Ishikawa (cell line): ENCODE results near the gene CALU.

Experiments used
- CEBPB ChIP-seq: IDR thresholded peaks from 2 replicates; pipeline ENCODE4 v1.6.1; 2012
- CREB1 ChIP-seq: IDR thresholded peaks from 2 replicates; pipeline ENCODE4 v1.6.1; 2012; ENCODE audit warnings: low read depth
- EGR1 ChIP-seq: IDR thresholded peaks from 2 replicates; pipeline ENCODE4 v1.6.1; 2012
- EP300 ChIP-seq: IDR thresholded peaks from 2 replicates; pipeline ENCODE4 v1.6.1; 2012; ENCODE audit warnings: borderline replicate concordance
- FOXM1 ChIP-seq: IDR thresholded peaks from 2 replicates; pipeline ENCODE4 v1.6.1; 2012; ENCODE audit warnings: low read depth, borderline replicate concordance
- MAX ChIP-seq: IDR thresholded peaks from 2 replicates; pipeline ENCODE4 v1.6.1; 2012
- NFIC ChIP-seq: IDR thresholded peaks from 2 replicates; pipeline ENCODE4 v1.6.1; 2012
- RAD21 ChIP-seq: IDR thresholded peaks from 2 replicates; pipeline ENCODE4 v1.6.1; 2012; ENCODE audit warnings: low read depth
- TAF1 ChIP-seq: IDR thresholded peaks from 2 replicates; pipeline ENCODE4 v1.6.1; 2012; ENCODE audit warnings: low read depth, mild to moderate bottlenecking
- TCF12 ChIP-seq: IDR thresholded peaks from 2 replicates; pipeline ENCODE4 v1.6.1; 2012; ENCODE audit warnings: low read depth
- TEAD4 ChIP-seq: IDR thresholded peaks from 2 replicates; pipeline ENCODE4 v1.6.1; 2012
- USF1 ChIP-seq: IDR thresholded peaks from 2 replicates; pipeline ENCODE4 v1.6.1; 2012
- YY1 ChIP-seq: IDR thresholded peaks from 2 replicates; pipeline ENCODE4 v1.6.1; 2012; ENCODE audit warnings: low read depth
- ZBTB7A ChIP-seq: IDR thresholded peaks from 2 replicates; pipeline ENCODE4 v1.6.1; 2012; ENCODE audit warnings: low read depth
- TF ChIP-seq, protein P1 (sequence below): IDR thresholded peaks from 2 replicates; pipeline ENCODE4 v1.6.1; 2012; ENCODE audit warnings: low read depth, mild to moderate bottlenecking

CALU gene

GRCh38 chr7:128708824-128709223 lies 30.3 kb upstream of the CALU start:
- TF ChIP-seq CEBPB (no peak), EP300 (no peak), NFIC (no peak), FOXM1 (no peak), TAF1 (no peak), MAX (no peak), RAD21 (no peak)
- TF ChIP-seq, protein P1, sequence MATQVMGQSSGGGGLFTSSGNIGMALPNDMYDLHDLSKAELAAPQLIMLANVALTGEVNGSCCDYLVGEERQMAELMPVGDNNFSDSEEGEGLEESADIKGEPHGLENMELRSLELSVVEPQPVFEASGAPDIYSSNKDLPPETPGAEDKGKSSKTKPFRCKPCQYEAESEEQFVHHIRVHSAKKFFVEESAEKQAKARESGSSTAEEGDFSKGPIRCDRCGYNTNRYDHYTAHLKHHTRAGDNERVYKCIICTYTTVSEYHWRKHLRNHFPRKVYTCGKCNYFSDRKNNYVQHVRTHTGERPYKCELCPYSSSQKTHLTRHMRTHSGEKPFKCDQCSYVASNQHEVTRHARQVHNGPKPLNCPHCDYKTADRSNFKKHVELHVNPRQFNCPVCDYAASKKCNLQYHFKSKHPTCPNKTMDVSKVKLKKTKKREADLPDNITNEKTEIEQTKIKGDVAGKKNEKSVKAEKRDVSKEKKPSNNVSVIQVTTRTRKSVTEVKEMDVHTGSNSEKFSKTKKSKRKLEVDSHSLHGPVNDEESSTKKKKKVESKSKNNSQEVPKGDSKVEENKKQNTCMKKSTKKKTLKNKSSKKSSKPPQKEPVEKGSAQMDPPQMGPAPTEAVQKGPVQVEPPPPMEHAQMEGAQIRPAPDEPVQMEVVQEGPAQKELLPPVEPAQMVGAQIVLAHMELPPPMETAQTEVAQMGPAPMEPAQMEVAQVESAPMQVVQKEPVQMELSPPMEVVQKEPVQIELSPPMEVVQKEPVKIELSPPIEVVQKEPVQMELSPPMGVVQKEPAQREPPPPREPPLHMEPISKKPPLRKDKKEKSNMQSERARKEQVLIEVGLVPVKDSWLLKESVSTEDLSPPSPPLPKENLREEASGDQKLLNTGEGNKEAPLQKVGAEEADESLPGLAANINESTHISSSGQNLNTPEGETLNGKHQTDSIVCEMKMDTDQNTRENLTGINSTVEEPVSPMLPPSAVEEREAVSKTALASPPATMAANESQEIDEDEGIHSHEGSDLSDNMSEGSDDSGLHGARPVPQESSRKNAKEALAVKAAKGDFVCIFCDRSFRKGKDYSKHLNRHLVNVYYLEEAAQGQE: no peak

GRCh38 chr7:128710481-128710880 lies 28.7 kb upstream of the CALU start:
- TF ChIP-seq TCF12: no peak
- TF ChIP-seq MAX: no peak
- TF ChIP-seq FOXM1: no peak
- no peak for TF ChIP-seq CEBPB
- TF ChIP-seq TEAD4: no peak
- no peak for TF ChIP-seq ZBTB7A
- TF ChIP-seq, protein P1: no peak
- TF ChIP-seq EGR1: no peak

GRCh38 chr7:128713794-128714193 lies 25.4 kb upstream of the CALU start:
- TF ChIP-seq TAF1: no peak
- TF ChIP-seq NFIC: no peak
- TF ChIP-seq EGR1: no peak
- no peak for TF ChIP-seq YY1
- TF ChIP-seq CEBPB: no peak
- no peak for TF ChIP-seq RAD21
- no peak for TF ChIP-seq USF1
- no peak for TF ChIP-seq TEAD4
- TF ChIP-seq, protein P1: no peak
- no peak for TF ChIP-seq ZBTB7A
- TF ChIP-seq FOXM1: no peak
- no peak for TF ChIP-seq EP300

- TF ChIP-seq NFIC (no peak), EP300 (no peak)
Observed at GRCh38 chr7:128714701-128715495, 24.3 kb upstream of the CALU start.

DNA sequence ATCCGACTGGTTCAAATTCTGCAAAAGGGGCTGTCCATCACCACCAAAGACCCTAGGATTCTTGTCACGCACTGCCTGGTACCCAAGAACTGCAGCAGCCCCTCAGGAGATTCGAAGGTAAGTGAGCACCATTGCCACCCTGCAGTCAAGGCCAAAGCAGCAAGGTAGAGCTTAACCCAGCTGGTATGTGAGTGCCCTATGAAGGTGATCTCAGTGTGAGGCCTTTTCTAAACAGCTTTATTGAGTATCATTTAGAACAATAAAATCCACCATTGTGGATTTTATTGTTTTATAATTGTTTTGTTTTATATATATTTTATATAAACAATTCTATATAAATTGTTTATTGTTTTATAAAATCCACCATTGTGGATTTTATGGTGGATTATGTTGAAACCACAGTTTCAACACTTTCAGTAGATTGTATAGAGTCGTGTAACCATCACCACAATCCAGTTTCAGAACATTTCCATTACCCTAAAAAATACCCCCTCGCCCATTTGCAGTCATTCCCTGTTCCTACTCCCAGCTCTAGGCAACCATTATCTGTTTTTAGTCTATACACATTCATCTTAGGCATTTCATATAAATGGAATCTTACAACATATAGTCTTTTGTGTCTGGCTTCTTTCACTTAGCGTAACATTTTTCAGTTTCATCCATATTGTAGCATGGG lies 20.1 kb upstream of the CALU start:
- no peak for TF ChIP-seq FOXM1
- TF ChIP-seq RAD21: no peak
- TF ChIP-seq TEAD4: no peak
- TF ChIP-seq NFIC: no peak
- TF ChIP-seq ZBTB7A: no peak
- TF ChIP-seq CREB1: no peak
- TF ChIP-seq MAX: no peak
- TF ChIP-seq TCF12: no peak
- TF ChIP-seq EGR1: no peak
- no peak for TF ChIP-seq YY1
- no peak for TF ChIP-seq TAF1
- no peak for TF ChIP-seq USF1
- no peak for TF ChIP-seq CEBPB
- TF ChIP-seq, protein P1: no peak
- no peak for TF ChIP-seq EP300
